Fibroblast of pulmonary artery (primary cell): ENCODE results near the gene PHLDA3.

Source experiments
- DNase-seq: peaks from one replicate; pipeline ENCODE4 v3.0.0-alpha.2; 2010; ENCODE audit warnings: low read depth
- H3K4me3 ChIP-seq: replicated peaks from 2 replicates; pipeline ENCODE4 v1.5.1; 2011; ENCODE audit warnings: low read depth, mild to moderate bottlenecking, control low read depth, low read length, moderate library complexity
- TF ChIP-seq, protein P1 (sequence below): IDR thresholded peaks from 2 replicates; pipeline ENCODE4 v1.5.1; 2011; ENCODE audit warnings: mild to moderate bottlenecking, control low read depth, low read length, inconsistent platforms; ENCODE audit errors: missing control alignments

The PHLDA3 gene

GRCh38 chr1:201468844-201469644 is at the start of gene PHLDA3:
Gene PHLDA3 (minus strand): TSS chr1:201469188. CDS start chr1:201468786, 402 bp downstream.
- DNase-seq, result peak; percentile 92
- TF ChIP-seq, protein P1, sequence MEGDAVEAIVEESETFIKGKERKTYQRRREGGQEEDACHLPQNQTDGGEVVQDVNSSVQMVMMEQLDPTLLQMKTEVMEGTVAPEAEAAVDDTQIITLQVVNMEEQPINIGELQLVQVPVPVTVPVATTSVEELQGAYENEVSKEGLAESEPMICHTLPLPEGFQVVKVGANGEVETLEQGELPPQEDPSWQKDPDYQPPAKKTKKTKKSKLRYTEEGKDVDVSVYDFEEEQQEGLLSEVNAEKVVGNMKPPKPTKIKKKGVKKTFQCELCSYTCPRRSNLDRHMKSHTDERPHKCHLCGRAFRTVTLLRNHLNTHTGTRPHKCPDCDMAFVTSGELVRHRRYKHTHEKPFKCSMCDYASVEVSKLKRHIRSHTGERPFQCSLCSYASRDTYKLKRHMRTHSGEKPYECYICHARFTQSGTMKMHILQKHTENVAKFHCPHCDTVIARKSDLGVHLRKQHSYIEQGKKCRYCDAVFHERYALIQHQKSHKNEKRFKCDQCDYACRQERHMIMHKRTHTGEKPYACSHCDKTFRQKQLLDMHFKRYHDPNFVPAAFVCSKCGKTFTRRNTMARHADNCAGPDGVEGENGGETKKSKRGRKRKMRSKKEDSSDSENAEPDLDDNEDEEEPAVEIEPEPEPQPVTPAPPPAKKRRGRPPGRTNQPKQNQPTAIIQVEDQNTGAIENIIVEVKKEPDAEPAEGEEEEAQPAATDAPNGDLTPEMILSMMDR, result no peak

GRCh38 chr1:201518071-201518470 is 49.1 kb upstream of the PHLDA3 start:
- TF ChIP-seq, protein P1, result no peak

More at GRCh38 chr1:201468844-201469644, at the start of gene PHLDA3:
- peak within 1 kb of the TSS; percentile 97 for H3K4me3 ChIP-seq

GRCh38 chr1:201517631-201518030 is 48.6 kb upstream of the PHLDA3 start:
- TF ChIP-seq, protein P1, result no peak
- no peak overlapping the region for H3K4me3 ChIP-seq
- DNase-seq, result no peak

More at GRCh38 chr1:201518071-201518470, 49.1 kb upstream of the PHLDA3 start:
- H3K4me3 ChIP-seq, result no peak overlapping the region
- DNase-seq, result no peak

GRCh38 chr1:201516511-201517127 is 47.6 kb upstream of the PHLDA3 start:
- TF ChIP-seq, protein P1, result no peak
- H3K4me3 ChIP-seq, result no peak overlapping the region
- DNase-seq, result no peak

DNA sequence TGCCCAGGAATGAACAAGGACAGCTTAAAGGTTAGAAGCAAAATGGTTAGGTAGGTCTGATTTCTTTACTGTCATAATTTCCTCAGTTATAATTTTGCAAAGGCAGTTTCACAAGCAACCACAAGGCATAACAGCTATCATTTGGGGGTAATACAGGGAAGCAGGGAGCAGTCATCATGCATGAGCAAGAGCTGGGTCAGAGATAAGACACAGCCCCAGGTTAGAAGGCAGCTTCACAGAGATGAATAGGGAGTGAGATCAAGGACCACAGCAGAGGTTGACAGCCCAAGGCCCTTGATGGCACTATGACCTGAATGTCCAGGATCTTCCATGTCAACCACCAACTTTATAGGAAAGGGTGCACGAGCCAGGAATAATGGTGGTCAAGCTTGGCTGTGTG is 46.9 kb upstream of the PHLDA3 start:
- TF ChIP-seq, protein P1, result no peak
- no peak overlapping the region for H3K4me3 ChIP-seq
- no peak for DNase-seq

DNA sequence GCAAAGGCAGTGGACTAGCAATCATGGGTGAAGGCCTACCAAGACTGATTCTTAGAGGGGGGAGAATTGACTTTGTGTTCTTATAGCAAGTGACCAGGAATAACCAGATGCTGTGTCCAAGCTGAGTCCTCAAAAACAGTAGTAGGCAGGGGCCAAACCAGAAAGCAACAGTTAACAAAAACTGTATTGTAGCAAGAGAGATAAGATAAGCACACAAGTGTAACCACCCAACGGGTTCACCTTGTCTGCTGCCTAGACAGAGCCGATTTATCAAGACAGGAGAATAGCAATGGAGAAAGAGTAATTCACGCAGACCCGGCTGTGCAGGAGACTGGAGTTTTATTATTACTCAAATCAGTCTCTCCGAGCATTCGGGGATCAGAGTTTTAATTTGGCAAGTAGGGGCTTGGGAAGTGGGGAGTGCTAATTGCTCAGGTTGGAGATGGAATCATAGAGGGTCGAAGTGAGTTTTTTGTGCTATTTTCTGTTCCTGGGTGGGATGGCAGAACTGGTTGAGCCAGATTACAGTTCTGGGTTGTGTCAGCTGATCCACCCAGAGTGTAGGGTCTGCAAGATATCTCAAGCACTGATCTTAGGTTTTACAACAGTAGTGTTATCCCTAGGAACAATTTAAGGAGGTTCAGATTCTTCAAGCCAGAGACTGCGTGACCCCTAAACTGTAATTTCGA is 46.2 kb upstream of the PHLDA3 start:
- TF ChIP-seq, protein P1, result no peak
- no peak overlapping the region for H3K4me3 ChIP-seq
- DNase-seq, result no peak
